ENCODE results near the gene RERE. TPM values are rescaled to one million over a fixed set of nuclear protein-coding genes. Genes with fewer than 3 reads are reported as not detected.

The RERE gene
- total RNA-seq, 1 donor from 2014 or later: 80.3 TPM

DNA sequence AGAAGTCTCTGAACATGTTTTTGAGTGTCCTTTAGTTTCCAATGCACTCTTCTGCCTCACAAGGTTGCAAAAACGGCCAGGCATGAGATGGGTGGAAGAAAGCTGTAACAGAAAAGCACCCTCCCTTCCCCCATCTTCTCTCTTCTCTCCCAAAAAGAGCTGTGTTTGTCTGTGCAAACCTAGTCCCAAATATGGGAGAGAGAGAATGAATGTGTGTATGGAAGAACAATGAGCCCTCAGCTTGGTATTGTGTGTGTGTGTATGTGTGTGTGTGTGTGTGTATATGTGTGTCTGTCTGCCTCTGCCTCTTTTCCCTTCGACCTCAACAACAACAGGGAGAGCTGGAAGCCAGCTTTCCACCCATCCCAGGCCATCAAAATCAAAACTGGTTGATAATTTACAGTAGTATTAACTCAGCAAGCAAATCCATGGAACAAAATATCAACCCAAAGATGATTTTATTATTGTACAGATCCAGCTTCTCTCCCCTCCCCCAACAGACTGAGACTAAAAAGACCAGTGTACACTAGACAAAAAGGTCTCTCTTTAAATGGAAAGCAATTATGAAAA lies 1.8 kb downstream of the RERE start:
- Histone ChIP-seq H3K36me3 (no peaks in the 10 kb centered on the region), H3K4me3 (peak overlapping the region; percentile 29 to 89), H3K4me1 (peaks cover 44% of the 10 kb centered on the region), H3K27me3 (no peaks in the 10 kb centered on the region), H3K27ac (peak overlapping the region; percentile 99), H3K9me3 (no peaks in the 10 kb centered on the region)
- intact Hi-C loops (cut with DNase I): no loop called here
- no peak for DNase-seq (ENCODE audit: extremely low spot score in 2 of 2)
- TF ChIP-seq POLR2A (IDR thresholded peaks at IDR 0.05): no peak
- peak in 1 of 2 donors; percentile 7 for TF ChIP-seq POLR2AphosphoS5 (IDR thresholded peaks at IDR 0.05; ENCODE audit: insufficient read depth in 1 of 2, low read depth in 1 of 2)
- no peak for TF ChIP-seq CTCF (IDR thresholded peaks at IDR 0.05)

DNA sequence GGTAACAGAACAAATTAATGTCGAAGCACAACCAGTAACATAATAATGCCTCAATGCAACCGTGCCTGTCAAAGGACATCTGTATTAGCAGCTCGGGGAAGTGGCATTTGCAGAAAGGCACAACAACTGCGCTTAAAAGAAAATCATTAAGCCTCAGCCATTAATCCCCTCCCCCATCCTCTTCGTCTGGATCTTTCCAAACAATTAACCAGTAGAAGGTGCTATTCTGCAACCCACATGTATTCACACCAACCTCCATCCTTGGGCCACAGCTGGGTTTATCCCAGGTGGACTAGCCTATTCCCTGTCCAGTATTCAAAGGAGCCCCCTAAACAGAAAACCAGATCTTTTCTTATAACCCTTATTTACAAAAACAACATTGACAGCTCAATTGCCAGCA lies 2.6 kb downstream of the RERE start:
- no peak overlapping the region for H3K4me3 ChIP-seq
- H3K27ac ChIP-seq: peak overlapping the region; percentile 99
- no peaks in the 10 kb centered on the region for H3K9me3 ChIP-seq
- no peak for DNase-seq (ENCODE audit: extremely low spot score in 2 of 2)
- peaks cover 44% of the 10 kb centered on the region for H3K4me1 ChIP-seq
- H3K27me3 ChIP-seq: no peaks in the 10 kb centered on the region
- intact Hi-C loops (cut with DNase I): no loop called here
- TF ChIP-seq POLR2AphosphoS5 (IDR thresholded peaks at IDR 0.05; ENCODE audit: insufficient read depth in 1 of 2, low read depth in 1 of 2) (peak in 1 of 2 donors; percentile 17), POLR2A (IDR thresholded peaks at IDR 0.05) (no peak), CTCF (IDR thresholded peaks at IDR 0.05) (no peak)
- no peaks in the 10 kb centered on the region for H3K36me3 ChIP-seq

- Histone ChIP-seq H3K4me1 (peaks cover 44% of the 10 kb centered on the region), H3K27me3 (no peaks in the 10 kb centered on the region), H3K27ac (no peak overlapping the region), H3K36me3 (no peaks in the 10 kb centered on the region), H3K9me3 (no peaks in the 10 kb centered on the region), H3K4me3 (no peak overlapping the region)
- DNase-seq (ENCODE audit: extremely low spot score in 2 of 2): no peak
- TF ChIP-seq POLR2AphosphoS5 (IDR thresholded peaks at IDR 0.05; ENCODE audit: insufficient read depth in 1 of 2, low read depth in 1 of 2): no peak
- no peak for TF ChIP-seq CTCF (IDR thresholded peaks at IDR 0.05)
- no peak for TF ChIP-seq POLR2A (IDR thresholded peaks at IDR 0.05)
- intact Hi-C loops (cut with DNase I): no loop called here
Observed at GRCh38 chr1:8813991-8814390, 3.4 kb downstream of the RERE start.

- TF ChIP-seq CTCF (IDR thresholded peaks at IDR 0.05) (no peak), POLR2AphosphoS5 (IDR thresholded peaks at IDR 0.05; ENCODE audit: insufficient read depth in 1 of 2, low read depth in 1 of 2) (no peak), POLR2A (IDR thresholded peaks at IDR 0.05) (no peak)
- intact Hi-C loops (cut with DNase I): no loop called here
- H3K27me3 ChIP-seq: no peaks in the 10 kb centered on the region
- peaks cover 44% of the 10 kb centered on the region for H3K4me1 ChIP-seq
- no peaks in the 10 kb centered on the region for H3K36me3 ChIP-seq
- no peaks in the 10 kb centered on the region for H3K9me3 ChIP-seq
- DNase-seq (ENCODE audit: extremely low spot score in 2 of 2): no peak
- H3K27ac ChIP-seq: no peak overlapping the region
- no peak overlapping the region for H3K4me3 ChIP-seq
Observed at GRCh38 chr1:8813016-8813763, 4.2 kb downstream of the RERE start.

- no peak overlapping the region for H3K27ac ChIP-seq
- peaks cover 43% of the 10 kb centered on the region for H3K4me1 ChIP-seq
- intact Hi-C loops (cut with DNase I): no loop called here
- TF ChIP-seq CTCF (IDR thresholded peaks at IDR 0.05) (no peak), POLR2AphosphoS5 (IDR thresholded peaks at IDR 0.05; ENCODE audit: insufficient read depth in 1 of 2, low read depth in 1 of 2) (no peak), POLR2A (IDR thresholded peaks at IDR 0.05) (no peak)
- H3K27me3 ChIP-seq: no peaks in the 10 kb centered on the region
- no peak overlapping the region for H3K4me3 ChIP-seq
- H3K36me3 ChIP-seq: no peaks in the 10 kb centered on the region
- DNase-seq (ENCODE audit: extremely low spot score in 2 of 2): no peak
- H3K9me3 ChIP-seq: no peaks in the 10 kb centered on the region
Observed at GRCh38 chr1:8812081-8812480, 5.4 kb downstream of the RERE start.
